OCI-LY7 (cell line): ENCODE data around the gene EXOC4. TPM values are rescaled to one million over a fixed set of nuclear protein-coding genes. Genes with fewer than 3 reads are reported as not detected.

Experiments
- BruUV-seq: library from RNA; stranded (reverse); fragments of 400-500 nt; replicated peaks from 2 replicates; lab custom pipeline; 2021; lab: Mats Ljungman, UMichigan
- CTCF ChIA-PET: fragments of 300-600 bp; sonication (Branson Sonifier 250); formaldehyde crosslinking; loops from one replicate; lab custom pipeline; 2022; ENCODE audit warnings: antibody characterized with exemption; ENCODE audit not compliant: unreplicated experiment; lab: Charles Lee
- POLR2A ChIA-PET: fragments of 300-600 bp; sonication (Branson Sonifier 250); formaldehyde crosslinking; loops from one replicate; lab custom pipeline; 2022; ENCODE audit warnings: antibody characterized with exemption; lab: Charles Lee
- DNase-seq: peaks from one replicate; pipeline ENCODE4 v3.0.0-alpha.2; 2015; ENCODE audit warnings: low spot score
- H2AFZ ChIP-seq: fragments of 200-600 bp; sonication (generic), shearing (Covaris generic); 2 replicates; pipeline ENCODE4 v1.6.1; 2014; ENCODE audit warnings: mild to moderate bottlenecking, antibody characterized with exemption, low read length, moderate library complexity
- H3K27ac ChIP-seq: fragments of 200-600 bp; sonication (generic); 2 replicates; pipeline ENCODE4 v1.5.1; 2014; ENCODE audit warnings: mixed run types, low read depth, mild to moderate bottlenecking, moderate library complexity, low read length, inconsistent platforms; ENCODE audit not compliant: poor library complexity, severe bottlenecking
- H3K36me3 ChIP-seq: fragments of 200-600 bp; sonication (generic); 2 replicates; pipeline ENCODE4 v1.6.1; 2014; ENCODE audit warnings: mild to moderate bottlenecking, antibody characterized with exemption, low read length, moderate library complexity, mixed read lengths; ENCODE audit not compliant: insufficient read depth
- H3K4me1 ChIP-seq: fragments of 200-600 bp; sonication (generic); 2 replicates; pipeline ENCODE4 v1.5.1; 2014; ENCODE audit warnings: mild to moderate bottlenecking, low read length; ENCODE audit not compliant: insufficient read depth, poor library complexity, severe bottlenecking
- H3K4me2 ChIP-seq: fragments of 200-600 bp; sonication (generic); 2 replicates; pipeline ENCODE4 v1.6.1; 2014; ENCODE audit warnings: mild to moderate bottlenecking, low read length
- H3K4me3 ChIP-seq: fragments of 200-600 bp; sonication (generic); 2 replicates; pipeline ENCODE4 v1.5.1; 2014; ENCODE audit warnings: mild to moderate bottlenecking, low read depth, low read length; ENCODE audit not compliant: poor library complexity, severe bottlenecking
- H3K79me2 ChIP-seq: fragments of 200-600 bp; sonication (generic); 2 replicates; pipeline ENCODE4 v1.6.1; 2016; ENCODE audit warnings: low read depth, mild to moderate bottlenecking, low read length, moderate library complexity, mixed read lengths; ENCODE audit not compliant: insufficient read depth
- H3K9me2 ChIP-seq: fragments of 200-600 bp; sonication (generic); 2 replicates; pipeline ENCODE4 v1.6.1; 2016; ENCODE audit warnings: mild to moderate bottlenecking, low read length, mixed read lengths; ENCODE audit not compliant: insufficient read depth
- H3K9me3 ChIP-seq: fragments of 200-600 bp; sonication (generic); 2 replicates; pipeline ENCODE4 v1.6.1; 2014; ENCODE audit warnings: mild to moderate bottlenecking, mixed run types, low read length, mixed read lengths
- H4K20me1 ChIP-seq: fragments of 200-600 bp; sonication (generic); 2 replicates; pipeline ENCODE4 v1.6.1; 2014; ENCODE audit warnings: mild to moderate bottlenecking, antibody characterized with exemption, low read length, moderate library complexity, mixed read lengths; ENCODE audit not compliant: insufficient read depth
- EZH2phosphoT487 ChIP-seq: fragments of 200-600 bp; sonication (generic); IDR thresholded peaks from 2 replicates; pipeline ENCODE4 v1.6.1; 2018; ENCODE audit warnings: low read depth, borderline replicate concordance, mild to moderate bottlenecking, mixed run types, antibody characterized with exemption, low read length, moderate library complexity, mixed read lengths
- intact Hi-C: fragments of 100-400 bp; cut with micrococcal nuclease; formaldehyde crosslinking; loops from one replicate; pipeline ENCODE4 v1.10.0; 2022; ENCODE audit not compliant: unreplicated experiment
- total RNA-seq, 2 experiments: library from RNA; depleted of rRNA in 1 of 2; stranded (reverse); fragments of >200 nt in 1 of 2; shearing (Covaris generic) in 1 of 2; gene quantifications; 2 replicates each; pipeline ENCODE4 v1.2.3, GENCODE V29; 2014 to 2022
- TF ChIP-seq, protein P1 (sequence below): fragments of 200-600 bp; sonication (generic); conservative IDR thresholded peaks from 2 replicates; pipeline ENCODE4 v1.5.1; 2014; ENCODE audit warnings: mild to moderate bottlenecking, antibody characterized with exemption, low read length, moderate library complexity, mixed read lengths

Gene EXOC4
- total RNA-seq, 2 experiments from 2014 or later: 75.1 to 93.2 TPM

DNA sequence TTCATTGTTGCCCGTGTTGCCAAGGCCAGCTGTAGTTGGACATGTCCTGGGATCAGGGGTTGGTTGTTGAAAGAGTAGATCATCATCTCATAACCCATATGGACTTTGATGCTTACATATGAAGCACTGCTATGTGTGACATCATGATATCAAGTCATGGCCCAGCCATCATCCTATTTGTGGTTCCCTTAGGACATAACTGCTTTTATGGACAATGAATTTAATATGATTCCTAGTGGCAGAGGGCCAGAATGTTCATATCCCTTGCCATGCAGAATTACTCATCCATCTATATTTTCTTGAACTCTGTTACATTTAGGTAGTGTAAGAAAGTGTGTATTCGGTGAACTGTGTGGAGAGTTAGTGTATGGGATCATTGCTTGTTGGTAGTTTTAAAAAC lies 530.4 kb downstream of the EXOC4 start:
- Histone ChIP-seq H4K20me1 (no peaks in the 10 kb centered on the region), H3K36me3 (no peaks in the 10 kb centered on the region), H2AFZ (no peak overlapping the region), H3K4me3 (no peak overlapping the region), H3K27ac (no peak overlapping the region), H3K79me2 (no peaks in the 10 kb centered on the region), H3K4me2 (no peak overlapping the region), H3K9me3 (peaks cover 12% of the 10 kb centered on the region; the same call in 1 of the 2 replicates), H3K9me2 (no peaks in the 10 kb centered on the region), H3K4me1 (no peaks in the 10 kb centered on the region)
- no peak for TF ChIP-seq EZH2phosphoT487
- TF ChIP-seq, protein P1, sequence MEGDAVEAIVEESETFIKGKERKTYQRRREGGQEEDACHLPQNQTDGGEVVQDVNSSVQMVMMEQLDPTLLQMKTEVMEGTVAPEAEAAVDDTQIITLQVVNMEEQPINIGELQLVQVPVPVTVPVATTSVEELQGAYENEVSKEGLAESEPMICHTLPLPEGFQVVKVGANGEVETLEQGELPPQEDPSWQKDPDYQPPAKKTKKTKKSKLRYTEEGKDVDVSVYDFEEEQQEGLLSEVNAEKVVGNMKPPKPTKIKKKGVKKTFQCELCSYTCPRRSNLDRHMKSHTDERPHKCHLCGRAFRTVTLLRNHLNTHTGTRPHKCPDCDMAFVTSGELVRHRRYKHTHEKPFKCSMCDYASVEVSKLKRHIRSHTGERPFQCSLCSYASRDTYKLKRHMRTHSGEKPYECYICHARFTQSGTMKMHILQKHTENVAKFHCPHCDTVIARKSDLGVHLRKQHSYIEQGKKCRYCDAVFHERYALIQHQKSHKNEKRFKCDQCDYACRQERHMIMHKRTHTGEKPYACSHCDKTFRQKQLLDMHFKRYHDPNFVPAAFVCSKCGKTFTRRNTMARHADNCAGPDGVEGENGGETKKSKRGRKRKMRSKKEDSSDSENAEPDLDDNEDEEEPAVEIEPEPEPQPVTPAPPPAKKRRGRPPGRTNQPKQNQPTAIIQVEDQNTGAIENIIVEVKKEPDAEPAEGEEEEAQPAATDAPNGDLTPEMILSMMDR: no peak
- intact Hi-C loops: no loop called here
- CTCF ChIA-PET: no interaction called here
- no peak for DNase-seq
- no TSS peak for BruUV-seq
- POLR2A ChIA-PET: interaction anchor here (1.1 kb wide), 1 partner anchor 13 kb away, joined by 6 read pairs; no protein-coding TSS in a partner anchor

DNA sequence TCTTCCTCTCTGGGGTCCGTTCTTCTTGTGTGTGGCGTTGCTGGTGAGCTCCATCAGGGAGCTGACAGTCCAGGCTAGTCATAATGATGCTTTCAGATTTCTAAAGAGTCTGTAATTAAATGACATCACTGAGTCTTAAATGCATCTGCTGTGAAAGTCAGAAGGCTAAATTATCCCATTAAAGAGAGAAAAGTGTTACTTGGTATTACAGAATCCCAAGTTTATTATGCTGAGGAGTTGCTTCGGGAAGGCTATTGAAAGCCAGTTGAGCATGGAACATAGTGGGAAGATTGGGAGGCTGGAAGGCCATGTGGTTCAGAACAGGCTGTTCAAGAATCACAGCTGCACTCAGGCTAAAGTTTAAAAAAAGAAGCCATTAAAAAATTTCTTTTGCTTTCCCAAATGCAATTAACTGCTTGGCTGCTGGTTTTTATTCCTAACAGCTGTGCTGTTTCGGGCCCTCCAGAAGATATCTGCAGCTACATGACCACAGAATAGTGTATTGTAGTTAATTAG lies 531.7 kb downstream of the EXOC4 start:
- Histone ChIP-seq H3K4me1 (no peaks in the 10 kb centered on the region), H3K4me3 (no peak overlapping the region), H3K79me2 (no peaks in the 10 kb centered on the region), H3K9me2 (no peaks in the 10 kb centered on the region), H3K36me3 (no peaks in the 10 kb centered on the region), H3K4me2 (no peak overlapping the region), H3K27ac (no peak overlapping the region), H3K9me3 (peaks cover under 1% of the 10 kb centered on the region; the same call in 1 of the 2 replicates), H2AFZ (no peak overlapping the region), H4K20me1 (no peaks in the 10 kb centered on the region)
- CTCF ChIA-PET: no interaction called here
- BruUV-seq: no TSS peak
- intact Hi-C loops: no loop called here
- DNase-seq: no peak
- POLR2A ChIA-PET: interaction anchor here (1.1 kb wide), 1 partner anchor 14 kb away, joined by 6 read pairs; no protein-coding TSS in a partner anchor
- TF ChIP-seq EZH2phosphoT487: no peak
- TF ChIP-seq, protein P1: no peak

DNA sequence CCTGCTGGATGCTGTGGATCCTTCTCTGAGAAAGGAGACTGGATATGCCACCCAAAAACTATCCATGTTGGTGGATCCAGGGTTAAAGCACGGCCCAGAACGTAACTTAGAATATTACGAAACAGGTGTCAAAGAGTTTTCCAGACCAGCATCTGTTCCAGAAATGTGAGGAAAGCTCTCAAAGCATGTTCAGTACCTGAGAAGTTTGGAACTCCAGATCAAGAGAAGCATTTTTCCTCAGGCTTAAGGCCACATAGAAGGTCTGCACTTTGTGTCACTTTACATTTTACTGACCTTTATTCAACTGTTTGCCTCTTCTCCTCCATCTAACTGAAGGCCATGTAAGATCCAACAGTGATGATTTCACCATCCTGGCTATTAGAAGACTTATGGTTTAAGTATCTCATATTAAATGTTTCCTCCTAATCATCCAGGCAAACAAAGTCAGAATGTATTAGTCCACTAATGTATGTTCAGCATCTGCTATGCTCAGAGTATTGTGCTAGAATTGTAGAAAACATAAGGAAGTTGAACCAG lies 533.6 kb downstream of the EXOC4 start:
- ChIA-PET POLR2A (no interaction called here), CTCF (no interaction called here)
- DNase-seq: no peak
- no peaks in the 10 kb centered on the region for H3K9me2 ChIP-seq
- H3K9me3 ChIP-seq: no peaks in the 10 kb centered on the region
- no peak for TF ChIP-seq EZH2phosphoT487
- TF ChIP-seq, protein P1: no peak
- H3K79me2 ChIP-seq: no peaks in the 10 kb centered on the region
- no peak overlapping the region for H2AFZ ChIP-seq
- no peak overlapping the region for H3K4me2 ChIP-seq
- no peaks in the 10 kb centered on the region for H4K20me1 ChIP-seq
- no peak overlapping the region for H3K27ac ChIP-seq
- no TSS peak for BruUV-seq
- no peaks in the 10 kb centered on the region for H3K4me1 ChIP-seq
- no peak overlapping the region for H3K4me3 ChIP-seq
- intact Hi-C loops: no loop called here
- H3K36me3 ChIP-seq: no peaks in the 10 kb centered on the region
